Stimulated activated naive CD8-positive, alpha-beta T cell treated with anti-CD3 and anti-CD28 coated beads, Interleukin-15, Interleukin-2, amounts not matched to agents 100 U/mL and 50 U/mL, for 24 hours (primary cell): ENCODE results near the gene VARS2.
A peak's percentile ranks its signal among the peaks of the same experiment; 100 is the strongest.
"Not testable (repeated sequence)": the region's sequence is repeated elsewhere in the genome, so short reads cannot be mapped to it uniquely, and the experiment has no call there.

Source experiments
- ATAC-seq: fragments of 150-1000 bp; cut with Tn5 transposase; one replicate; pipeline ENCODE4 v1.10.0; 2021
- DNase-seq: peaks from one replicate; pipeline ENCODE4 v3.0.0; 2021

Gene VARS2

DNA sequence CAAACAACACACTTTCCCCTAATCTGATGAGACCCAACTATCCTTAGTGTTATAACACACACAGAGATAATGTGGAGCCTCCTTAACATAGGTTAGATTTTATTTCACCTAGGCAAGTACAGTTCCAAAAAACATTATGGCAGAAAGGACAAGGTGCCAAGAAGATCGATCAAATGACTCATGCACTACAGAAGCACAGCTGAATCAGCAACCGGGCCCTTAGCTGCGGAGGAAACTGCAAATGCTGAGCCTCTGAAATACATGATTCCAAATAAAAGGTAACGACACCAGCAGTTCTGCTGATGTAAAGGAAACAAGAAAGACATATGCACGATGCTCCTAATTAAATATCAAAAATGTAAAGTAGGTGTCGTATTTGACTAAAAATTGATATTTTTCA is 49.6 kb downstream of the VARS2 start:
- ATAC-seq, result no peak
- DNase-seq, result no peak

- DNase-seq (no peak), ATAC-seq (peak; percentile 30)
Observed at GRCh38 chr6:30964075-30964474, 50.0 kb downstream of the VARS2 start.

GRCh38 chr6:30965140-30965601 is 51.1 kb downstream of the VARS2 start:
- no peak for DNase-seq
- ATAC-seq, result peak; percentile 58

GRCh38 chr6:30966154-30966553 is 52.1 kb downstream of the VARS2 start:
- ATAC-seq, result no peak
- DNase-seq, result no peak

DNA sequence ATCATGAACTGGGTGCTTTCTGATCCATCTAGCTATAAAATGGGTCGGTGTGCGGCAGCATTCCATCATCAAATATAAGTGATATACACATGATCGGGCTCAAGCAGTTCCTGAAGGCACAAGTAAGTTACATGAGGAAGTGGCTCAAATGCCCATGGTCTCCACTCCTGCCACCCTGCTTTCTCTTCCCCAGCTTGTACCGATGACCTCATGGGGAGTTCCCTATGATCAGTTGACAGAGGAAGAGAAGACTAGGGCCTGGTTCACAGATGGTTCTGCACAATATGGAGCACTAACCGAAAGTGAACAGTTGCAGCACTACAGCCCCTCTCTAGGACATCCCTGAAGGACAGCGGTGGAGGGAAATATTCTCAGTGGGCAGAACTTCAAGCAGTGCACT is 55.1 kb downstream of the VARS2 start:
- not testable (repeated sequence) for DNase-seq, ATAC-seq

GRCh38 chr6:30970946-30971345 is 56.9 kb downstream of the VARS2 start:
- ATAC-seq (no peak), DNase-seq (no peak)

- DNase-seq, result no peak
- ATAC-seq, result no peak
Observed at GRCh38 chr6:30972816-30973215, 58.8 kb downstream of the VARS2 start.

DNA sequence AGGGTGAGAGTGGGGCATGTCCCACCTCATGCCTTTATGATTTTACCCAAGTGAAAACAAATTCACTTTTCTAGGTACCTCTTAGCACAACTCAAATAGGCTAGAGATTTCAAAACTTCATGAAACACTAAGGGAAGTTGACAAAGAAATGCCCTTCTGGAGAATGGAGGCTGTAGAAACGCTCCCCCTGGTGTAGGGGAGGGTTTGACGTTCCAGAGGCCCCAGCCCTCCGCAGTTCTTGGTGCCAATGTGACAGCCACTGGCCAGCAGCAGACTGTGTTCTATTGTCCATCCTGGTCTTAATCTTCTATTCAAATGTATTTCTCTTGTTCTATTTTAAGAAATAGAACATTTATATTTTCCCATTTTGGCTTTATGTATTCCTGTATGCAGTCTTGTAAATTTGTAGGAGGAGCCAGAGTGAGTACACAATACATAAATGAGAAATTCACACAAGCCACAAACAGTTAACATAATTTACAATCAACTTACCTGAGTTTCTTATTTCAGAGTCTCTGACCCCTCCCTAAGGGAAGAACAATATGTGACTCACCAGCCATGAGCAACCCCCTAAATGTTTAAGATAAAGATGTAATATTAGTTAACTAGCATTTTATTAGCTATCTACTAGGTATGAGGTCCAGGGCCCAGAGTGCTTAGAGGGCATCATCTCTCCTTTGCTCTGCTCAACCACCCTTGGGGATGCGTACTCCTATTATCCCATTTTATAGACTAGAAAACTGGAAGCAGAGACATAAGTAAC is 60.6 kb downstream of the VARS2 start:
- DNase-seq (no peak), ATAC-seq (no peak)
